Mesenchymal stem cell (in vitro differentiated cells and primary cell): ENCODE results near the gene ZNF185.

Experiments used
- DNase-seq: peaks from one replicate; pipeline ENCODE4 v3.0.0-alpha.2; 2013
- H2AFZ ChIP-seq: one replicate; pipeline ENCODE4 v1.6.1; 2013; ENCODE audit warnings: low read depth, mild to moderate bottlenecking, control low read depth, inconsistent platforms, low read length, moderate library complexity
- H2AK5ac ChIP-seq: 2 replicates; pipeline ENCODE4 v1.6.1; 2013; ENCODE audit warnings: low read length, moderate library complexity, mild to moderate bottlenecking, inconsistent platforms; ENCODE audit not compliant: severe bottlenecking
- H2BK120ac ChIP-seq: one replicate; pipeline ENCODE4 v1.6.1; 2013; ENCODE audit warnings: low read depth, mild to moderate bottlenecking, inconsistent platforms, low read length, moderate library complexity
- H2BK12ac ChIP-seq, 2 experiments: one replicate each; pipeline ENCODE4 v1.6.1; 2013; ENCODE audit warnings: inconsistent platforms in 2 of 2, low read length in 2 of 2, mild to moderate bottlenecking in 2 of 2, moderate library complexity in 2 of 2, control low read depth in 1 of 2
- H2BK15ac ChIP-seq: one replicate; pipeline ENCODE4 v1.6.1; 2013; ENCODE audit warnings: mild to moderate bottlenecking, low read depth, inconsistent platforms; ENCODE audit not compliant: poor library complexity, severe bottlenecking
- H2BK5ac ChIP-seq: 2 replicates; pipeline ENCODE4 v1.6.1; 2013; ENCODE audit warnings: low read depth, mild to moderate bottlenecking, low read length, control low read depth, inconsistent platforms; ENCODE audit not compliant: poor library complexity, severe bottlenecking
- H3K14ac ChIP-seq, 2 experiments: one replicate each; pipeline ENCODE4 v1.6.1; 2013; ENCODE audit warnings: inconsistent platforms in 2 of 2, low read length in 2 of 2, control low read depth in 1 of 2, mild to moderate bottlenecking in 1 of 2, moderate library complexity in 1 of 2
- H3K18ac ChIP-seq, 2 experiments: one replicate each; pipeline ENCODE4 v1.6.1; 2013; ENCODE audit warnings: inconsistent platforms in 2 of 2, low read length in 2 of 2, control low read depth in 1 of 2, low read depth in 1 of 2, mild to moderate bottlenecking in 1 of 2
- H3K23ac ChIP-seq, 2 experiments: one replicate each; pipeline ENCODE4 v1.6.1; 2013; ENCODE audit warnings: inconsistent platforms in 2 of 2, low read length in 2 of 2, mild to moderate bottlenecking in 2 of 2, moderate library complexity in 2 of 2, control low read depth in 1 of 2
- H3K27ac ChIP-seq: 2 replicates; pipeline ENCODE4 v1.5.1; 2013; ENCODE audit warnings: mild to moderate bottlenecking, moderate library complexity, low read length, control low read depth, inconsistent platforms; ENCODE audit not compliant: poor library complexity, severe bottlenecking
- H3K27me3 ChIP-seq, 2 experiments: 2 replicates each; pipeline versions ENCODE4 v1.6.1 to v1.7.0; 2013; ENCODE audit warnings: low read length in 2 of 2, mild to moderate bottlenecking in 2 of 2, moderate library complexity in 2 of 2, control low read depth in 1 of 2, inconsistent platforms in 1 of 2; ENCODE audit not compliant: control insufficient read depth in 1 of 2, insufficient read depth in 1 of 2
- H3K36me3 ChIP-seq, 2 experiments: 2 replicates each; pipeline versions ENCODE4 v1.6.1 to v1.7.0; 2013; ENCODE audit warnings: low read length in 2 of 2, control low read depth in 1 of 2, inconsistent platforms in 1 of 2, low read depth in 1 of 2, mild to moderate bottlenecking in 1 of 2; ENCODE audit not compliant: insufficient read depth in 2 of 2, control insufficient read depth in 1 of 2
- H3K4ac ChIP-seq, 2 experiments: one replicate each; pipeline ENCODE4 v1.6.1; 2013; ENCODE audit warnings: inconsistent platforms in 2 of 2, low read length in 2 of 2, mild to moderate bottlenecking in 2 of 2, moderate library complexity in 2 of 2, control low read depth in 1 of 2, low read depth in 1 of 2
- H3K4me1 ChIP-seq: 2 replicates; pipeline ENCODE4 v1.6.1; 2013; ENCODE audit warnings: low read depth, low read length, control low read depth; ENCODE audit not compliant: control insufficient read depth, insufficient read depth
- H3K4me2 ChIP-seq: 2 replicates; pipeline ENCODE4 v1.6.1; 2013; ENCODE audit warnings: low read length, mild to moderate bottlenecking, inconsistent platforms; ENCODE audit not compliant: poor library complexity, severe bottlenecking
- H3K4me3 ChIP-seq, 2 experiments: 2 replicates each; pipeline versions ENCODE4 v1.5.1 to v1.7.0; 2013; ENCODE audit warnings: low read length in 2 of 2, mild to moderate bottlenecking in 2 of 2, control low read depth in 1 of 2, low read depth in 1 of 2; ENCODE audit not compliant: insufficient read depth in 1 of 2
- H3K79me1 ChIP-seq: replicated peaks from 2 replicates; pipeline ENCODE4 v1.6.1; 2013; ENCODE audit warnings: mild to moderate bottlenecking, control low read depth, low read length, inconsistent platforms; ENCODE audit not compliant: poor library complexity, severe bottlenecking
- H3K9ac ChIP-seq: 2 replicates; pipeline ENCODE4 v1.7.0; 2013; ENCODE audit warnings: mild to moderate bottlenecking, low read length, moderate library complexity
- H3K9me3 ChIP-seq: 2 replicates; pipeline ENCODE4 v1.7.0; 2013; ENCODE audit warnings: mild to moderate bottlenecking, low read length; ENCODE audit not compliant: control insufficient read depth
- H4K8ac ChIP-seq: one replicate; pipeline ENCODE4 v1.6.1; 2013; ENCODE audit warnings: inconsistent platforms, mild to moderate bottlenecking, low read length, moderate library complexity
- H4K91ac ChIP-seq: one replicate; pipeline ENCODE4 v1.6.1; 2013; ENCODE audit warnings: mild to moderate bottlenecking, low read length, inconsistent platforms
- WGBS: methylation state at CpG from one replicate; pipeline ENCODE4 v1.1.7; 2013; ENCODE audit warnings: mixed read lengths; 5-methylcytosine and 5-hydroxymethylcytosine counted together

Gene ZNF185

DNA sequence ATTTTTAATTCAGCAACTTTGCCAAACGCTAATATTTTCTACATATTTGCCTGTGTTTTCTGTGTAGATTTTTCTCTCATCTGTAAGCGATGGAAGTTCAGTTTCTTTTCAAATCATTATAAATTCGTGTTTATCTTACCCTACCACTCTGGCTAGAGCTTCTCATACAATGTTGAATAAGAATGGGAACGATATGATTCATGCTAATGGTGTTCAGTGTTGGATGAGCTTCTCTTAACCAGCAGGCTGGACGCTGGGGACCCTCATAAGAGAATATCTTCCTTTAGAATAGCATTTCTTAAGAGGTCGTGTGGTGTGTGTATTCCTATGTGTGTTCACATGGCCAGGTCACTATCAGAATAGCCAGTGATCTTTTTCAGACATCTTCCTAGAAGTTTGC is 36.0 kb upstream of the ZNF185 start:
- no peak overlapping the region for H3K23ac ChIP-seq
- H3K27me3 ChIP-seq = peaks cover 0 to 11% of the 10 kb centered on the region in 2 experiments
- no peak overlapping the region for H3K9ac ChIP-seq
- H2BK12ac ChIP-seq = no peak overlapping the region
- no peak overlapping the region for H2BK5ac ChIP-seq
- no peak overlapping the region for H3K14ac ChIP-seq
- H2BK15ac ChIP-seq = no peak overlapping the region
- H3K9me3 ChIP-seq = peaks cover 7% of the 10 kb centered on the region
- H3K36me3 ChIP-seq = peaks cover 50 to 68% of the 10 kb centered on the region in 2 experiments
- no peak overlapping the region for H3K27ac ChIP-seq
- no peak overlapping the region for H2AK5ac ChIP-seq
- H3K4me2 ChIP-seq = no peak overlapping the region
- no peaks in the 10 kb centered on the region for H3K79me1 ChIP-seq
- H4K91ac ChIP-seq = no peak overlapping the region
- H2AFZ ChIP-seq = no peak overlapping the region
- whole genome bisulfite sequencing = 100% methylated on average over 1 of the region's 6 CpGs
- no peak overlapping the region for H3K18ac ChIP-seq
- no peaks in the 10 kb centered on the region for H3K4me1 ChIP-seq
- no peak overlapping the region for H2BK120ac ChIP-seq
- H4K8ac ChIP-seq = no peak overlapping the region
- no peak for DNase-seq
- no peak overlapping the region for H3K4me3 ChIP-seq
- H3K4ac ChIP-seq = no peak overlapping the region

DNA sequence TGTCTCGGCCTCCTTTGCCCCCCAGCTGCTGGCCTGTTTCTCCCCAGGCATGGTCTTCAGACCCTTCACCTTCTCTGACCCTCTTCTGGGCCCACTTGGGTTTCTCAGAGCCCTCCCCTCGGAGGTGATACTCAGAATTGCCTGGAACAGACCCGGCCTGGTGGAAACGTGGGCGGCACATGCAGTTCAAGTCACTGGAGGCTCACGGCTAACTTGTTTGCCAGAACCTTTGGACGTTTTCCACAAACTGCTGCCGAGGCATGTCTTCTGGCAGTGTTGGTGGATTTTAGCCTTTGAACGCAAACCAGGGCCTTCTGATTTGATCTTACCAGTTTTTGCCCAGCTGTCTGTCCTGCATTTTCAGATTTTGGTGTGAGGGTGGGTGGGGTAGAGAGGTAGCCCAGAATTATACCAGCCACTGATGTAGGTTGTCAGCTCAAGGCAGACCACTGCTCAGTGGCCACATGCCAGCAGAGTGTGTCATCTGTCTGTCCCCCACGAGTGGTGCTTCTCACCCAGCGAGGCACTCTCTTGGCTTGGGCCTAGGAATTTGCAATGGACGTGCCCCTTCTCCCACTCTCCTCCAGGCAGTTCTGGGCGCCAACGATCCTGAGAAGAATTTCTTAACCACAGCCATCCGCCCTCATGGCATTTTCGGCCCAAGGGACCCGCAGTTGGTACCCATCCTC is 32.5 kb upstream of the ZNF185 start:
- H3K36me3 ChIP-seq = peaks cover 67 to 74% of the 10 kb centered on the region in 2 experiments
- H3K79me1 ChIP-seq = no peaks in the 10 kb centered on the region
- peaks cover 15% of the 10 kb centered on the region for H3K9me3 ChIP-seq
- H3K23ac ChIP-seq = no peak overlapping the region
- no peak overlapping the region for H4K91ac ChIP-seq
- H3K4ac ChIP-seq = no peak overlapping the region
- 97% methylated on average over 17 of the region's 17 CpGs for WGBS
- H3K18ac ChIP-seq = no peak overlapping the region
- no peak overlapping the region for H2BK12ac ChIP-seq
- H2AK5ac ChIP-seq = no peak overlapping the region
- no peak overlapping the region for H2AFZ ChIP-seq
- no peak overlapping the region for H3K9ac ChIP-seq
- no peak overlapping the region for H3K4me3 ChIP-seq
- H2BK5ac ChIP-seq = no peak overlapping the region
- H3K14ac ChIP-seq = no peak overlapping the region
- H3K4me1 ChIP-seq = no peaks in the 10 kb centered on the region
- H3K4me2 ChIP-seq = no peak overlapping the region
- no peak overlapping the region for H2BK15ac ChIP-seq
- DNase-seq = no peak
- H3K27ac ChIP-seq = no peak overlapping the region
- no peak overlapping the region for H2BK120ac ChIP-seq
- H3K27me3 ChIP-seq = peaks cover 0 to 7% of the 10 kb centered on the region in 2 experiments
- H4K8ac ChIP-seq = no peak overlapping the region

DNA sequence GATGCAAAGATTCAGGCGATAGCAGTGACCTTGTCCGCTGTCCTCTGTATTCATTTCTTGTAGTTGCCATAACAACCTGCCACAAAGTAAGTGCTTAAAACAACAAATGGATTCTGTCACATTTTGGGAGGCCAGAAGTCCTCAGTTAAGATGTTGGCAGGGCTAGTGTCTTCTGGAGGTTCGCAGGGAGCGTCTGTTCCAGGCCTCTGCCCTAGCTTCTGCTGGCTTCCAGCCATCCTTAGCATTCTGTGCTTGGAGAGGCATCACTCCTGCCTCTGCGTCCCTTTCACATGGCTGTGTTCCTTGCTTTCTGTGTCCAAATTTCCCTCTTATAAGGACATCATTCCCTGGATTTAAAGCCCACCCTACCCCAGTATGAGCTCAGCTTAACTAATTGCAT is 31.5 kb upstream of the ZNF185 start:
- Histone ChIP-seq H3K27me3 (peaks cover 0 to 10% of the 10 kb centered on the region in 2 experiments), H2AK5ac (no peak overlapping the region), H3K9ac (no peak overlapping the region), H2AFZ (no peak overlapping the region), H3K4me2 (no peak overlapping the region), H3K23ac (no peak overlapping the region), H3K9me3 (peaks cover 15% of the 10 kb centered on the region), H4K8ac (no peak overlapping the region), H3K14ac (no peak overlapping the region), H2BK120ac (no peak overlapping the region), H3K4me1 (no peaks in the 10 kb centered on the region), H3K4ac (no peak overlapping the region), H4K91ac (no peak overlapping the region), H2BK12ac (no peak overlapping the region), H3K79me1 (no peaks in the 10 kb centered on the region), H2BK15ac (no peak overlapping the region), H2BK5ac (no peak overlapping the region), H3K18ac (no peak overlapping the region), H3K4me3 (no peak overlapping the region), H3K36me3 (peaks cover 67 to 75% of the 10 kb centered on the region in 2 experiments), H3K27ac (no peak overlapping the region)
- WGBS = 96% methylated on average over 3 of the region's 5 CpGs
- no peak for DNase-seq

DNA sequence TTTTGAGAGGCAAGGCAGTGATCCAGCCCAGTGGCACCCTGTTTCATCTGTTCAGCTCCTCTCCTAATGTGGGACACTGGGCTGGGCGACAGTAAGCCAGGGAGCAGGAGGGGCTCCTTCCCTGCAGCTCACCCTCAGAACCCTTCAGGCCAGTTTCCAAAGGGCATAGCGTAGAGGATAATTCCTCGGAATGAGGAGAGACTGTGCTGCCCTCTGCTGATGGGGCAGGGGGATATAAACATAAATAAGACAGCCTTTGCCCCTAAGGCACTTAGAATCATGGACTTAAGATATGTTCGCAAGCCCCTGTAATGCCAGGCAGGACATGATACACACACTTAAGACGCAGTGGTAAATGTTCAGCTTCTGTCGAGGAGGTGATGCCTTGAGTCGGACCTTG is 27.9 kb upstream of the ZNF185 start:
- Histone ChIP-seq H3K79me1 (no peaks in the 10 kb centered on the region), H3K9ac (no peak overlapping the region), H2BK12ac (no peak overlapping the region), H3K36me3 (peaks cover 52 to 58% of the 10 kb centered on the region in 2 experiments), H2BK120ac (no peak overlapping the region), H3K27me3 (peaks cover 0 to 9% of the 10 kb centered on the region in 2 experiments), H4K91ac (no peak overlapping the region), H2BK15ac (no peak overlapping the region), H3K18ac (no peak overlapping the region), H2BK5ac (no peak overlapping the region), H2AFZ (no peak overlapping the region), H4K8ac (no peak overlapping the region), H3K4me1 (no peaks in the 10 kb centered on the region), H3K4me3 (no peak overlapping the region), H3K27ac (no peak overlapping the region), H3K4me2 (no peak overlapping the region), H3K9me3 (peaks cover 13% of the 10 kb centered on the region), H2AK5ac (no peak overlapping the region), H3K4ac (no peak overlapping the region), H3K23ac (no peak overlapping the region), H3K14ac (no peak overlapping the region)
- WGBS = 99% methylated on average over 7 of the region's 7 CpGs
- no peak for DNase-seq
